Left ventricle myocardium inferior (tissue), 1 donor: ENCODE measurements around the gene APOC4. TPM values are rescaled to one million over a fixed set of nuclear protein-coding genes. Genes with fewer than 3 reads are reported as not detected.

Experiments used
- DNase-seq: peaks from one replicate; pipeline ENCODE4 v3.0.0-alpha.2; 2020
- H3K27ac ChIP-seq: fragments of 200-600 bp; replicated peaks from 2 replicates; pipeline ENCODE4 v1.8.0; 2021
- H3K27me3 ChIP-seq: fragments of 200-600 bp; 2 replicates; pipeline ENCODE4 v1.8.0; 2021; ENCODE audit warnings: low read depth
- H3K36me3 ChIP-seq: fragments of 200-600 bp; 2 replicates; pipeline ENCODE4 v1.8.0; 2021
- H3K4me1 ChIP-seq: fragments of 200-600 bp; 2 replicates; pipeline ENCODE4 v1.8.0; 2021
- H3K4me3 ChIP-seq: fragments of 200-600 bp; 2 replicates; pipeline ENCODE4 v1.8.0; 2021; ENCODE audit warnings: mild to moderate bottlenecking, moderate library complexity
- H3K9me3 ChIP-seq: fragments of 200-600 bp; replicated peaks from 2 replicates; pipeline ENCODE4 v1.8.0; 2021
- CTCF ChIP-seq: fragments of 200-600 bp; IDR thresholded peaks from 2 replicates; pipeline ENCODE4 v1.8.0; 2021; ENCODE audit warnings: antibody characterized with exemption, mild to moderate bottlenecking, borderline replicate concordance
- intact Hi-C: fragments of 100-400 bp; cut with micrococcal nuclease; formaldehyde crosslinking; loops from one replicate; pipeline ENCODE4 v1.11.0; 2022
- total RNA-seq: library from RNA; stranded (reverse); fragmentation: NEBNext Ultra II Directional; extraction: Animal tissue kit (Norgen Biotek cat#: 25700); gene quantifications from one replicate; pipeline ENCODE4 v1.2.1, GENCODE V29; 2021
- donor health status: DM: no; HTN: yes; CAD: no; lungs with severe emphysema.

The APOC4 gene
- total RNA-seq, 1 donor from 2014 or later: not detected

GRCh38 chr19:44897835-44898234 is 44.2 kb upstream of the APOC4 start:
- intact Hi-C loops: no loop called here
- Histone ChIP-seq H3K4me3 (no peak overlapping the region), H3K27ac (no peak overlapping the region), H3K36me3 (peaks cover 91% of the 10 kb centered on the region), H3K27me3 (no peaks in the 10 kb centered on the region), H3K9me3 (no peaks in the 10 kb centered on the region), H3K4me1 (peaks cover 5% of the 10 kb centered on the region)
- TF ChIP-seq CTCF: no peak
- DNase-seq: no peak

GRCh38 chr19:44900328-44901244 is 41.5 kb upstream of the APOC4 start:
- H3K4me1 ChIP-seq: peaks cover 12% of the 10 kb centered on the region
- H3K27me3 ChIP-seq: peaks cover 10% of the 10 kb centered on the region
- no peak for DNase-seq
- intact Hi-C loops: loop anchor here (5.0 kb wide), 1 partner anchor 52 kb away; no protein-coding TSS in a partner anchor
- no peak for TF ChIP-seq CTCF
- H3K27ac ChIP-seq: no peak overlapping the region
- H3K9me3 ChIP-seq: no peaks in the 10 kb centered on the region
- H3K36me3 ChIP-seq: peaks cover 68% of the 10 kb centered on the region
- H3K4me3 ChIP-seq: no peak overlapping the region

GRCh38 chr19:44903216-44903601 is 38.8 kb upstream of the APOC4 start:
- Histone ChIP-seq H3K36me3 (peaks cover 44% of the 10 kb centered on the region), H3K27me3 (peaks cover 36% of the 10 kb centered on the region), H3K9me3 (no peaks in the 10 kb centered on the region), H3K27ac (no peak overlapping the region), H3K4me1 (peaks cover 22% of the 10 kb centered on the region), H3K4me3 (no peak overlapping the region)
- no peak for DNase-seq
- intact Hi-C loops: loop anchor here (5.0 kb wide), 1 partner anchor 49 kb away; no protein-coding TSS in a partner anchor
- no peak for TF ChIP-seq CTCF

- no peak overlapping the region for H3K27ac ChIP-seq
- intact Hi-C loops: loop anchor here (5.0 kb wide), 1 partner anchor 48 kb away; no protein-coding TSS in a partner anchor
- peaks cover 38% of the 10 kb centered on the region for H3K36me3 ChIP-seq
- TF ChIP-seq CTCF: peak; percentile 99
- H3K27me3 ChIP-seq: peaks cover 42% of the 10 kb centered on the region
- no peaks in the 10 kb centered on the region for H3K9me3 ChIP-seq
- H3K4me3 ChIP-seq: no peak overlapping the region
- peak; percentile 74 for DNase-seq
- peaks cover 22% of the 10 kb centered on the region for H3K4me1 ChIP-seq
Observed at GRCh38 chr19:44903602-44904425, 38.2 kb upstream of the APOC4 start.

- intact Hi-C loops: loop anchor here (5.0 kb wide), 1 partner anchor 48 kb away; no protein-coding TSS in a partner anchor
Observed at GRCh38 chr19:44904426-44904994, 37.5 kb upstream of the APOC4 start.

More at GRCh38 chr19:44904426-44904994, 37.5 kb upstream of the APOC4 start:
- Histone ChIP-seq H3K4me3 (no peak overlapping the region), H3K9me3 (no peaks in the 10 kb centered on the region), H3K36me3 (peaks cover 35% of the 10 kb centered on the region), H3K27me3 (peaks cover 42% of the 10 kb centered on the region), H3K4me1 (peaks cover 22% of the 10 kb centered on the region), H3K27ac (no peak overlapping the region)
- DNase-seq: no peak
- no peak for TF ChIP-seq CTCF
